Fibroblast of skin of abdomen (primary cell): Measurements from ENCODE around the gene PITX2.

Experiments used
- DNase-seq: peaks from one replicate; pipeline ENCODE4 v3.0.0-alpha.2; 2013

Gene PITX2

DNA sequence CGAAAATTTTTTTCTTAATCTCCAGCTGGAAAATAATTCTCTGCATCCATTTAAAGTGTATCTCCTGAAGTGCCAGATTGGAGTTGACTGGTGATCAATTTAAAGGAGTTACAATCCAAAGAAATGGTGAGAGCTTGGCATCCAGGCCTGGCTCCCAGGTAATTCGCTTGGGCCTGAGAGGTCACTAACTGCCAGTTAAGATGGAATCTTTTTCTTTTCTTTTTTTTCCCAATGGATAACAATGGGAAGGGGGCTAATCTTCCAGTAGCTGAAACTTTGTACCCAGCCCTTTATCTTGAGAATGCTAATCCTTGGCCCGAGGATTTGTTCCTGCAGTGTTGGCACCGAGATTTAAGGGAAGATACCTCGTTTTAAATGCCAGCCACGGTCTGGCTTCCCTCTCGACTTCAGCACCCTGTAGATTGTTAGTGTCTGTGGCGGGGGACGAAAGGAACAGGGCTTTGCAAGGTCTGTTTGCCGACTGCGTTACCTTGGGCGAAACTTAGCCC, 13.3 kb upstream of the PITX2 start:
- no peak for DNase-seq

- no peak for DNase-seq
These were observed 12.4 kb upstream of the PITX2 start for GRCh38 chr4:110635163-110635865.

- DNase-seq, result peak; percentile 36
These were observed 11.7 kb upstream of the PITX2 start for GRCh38 chr4:110634350-110635162.

DNA sequence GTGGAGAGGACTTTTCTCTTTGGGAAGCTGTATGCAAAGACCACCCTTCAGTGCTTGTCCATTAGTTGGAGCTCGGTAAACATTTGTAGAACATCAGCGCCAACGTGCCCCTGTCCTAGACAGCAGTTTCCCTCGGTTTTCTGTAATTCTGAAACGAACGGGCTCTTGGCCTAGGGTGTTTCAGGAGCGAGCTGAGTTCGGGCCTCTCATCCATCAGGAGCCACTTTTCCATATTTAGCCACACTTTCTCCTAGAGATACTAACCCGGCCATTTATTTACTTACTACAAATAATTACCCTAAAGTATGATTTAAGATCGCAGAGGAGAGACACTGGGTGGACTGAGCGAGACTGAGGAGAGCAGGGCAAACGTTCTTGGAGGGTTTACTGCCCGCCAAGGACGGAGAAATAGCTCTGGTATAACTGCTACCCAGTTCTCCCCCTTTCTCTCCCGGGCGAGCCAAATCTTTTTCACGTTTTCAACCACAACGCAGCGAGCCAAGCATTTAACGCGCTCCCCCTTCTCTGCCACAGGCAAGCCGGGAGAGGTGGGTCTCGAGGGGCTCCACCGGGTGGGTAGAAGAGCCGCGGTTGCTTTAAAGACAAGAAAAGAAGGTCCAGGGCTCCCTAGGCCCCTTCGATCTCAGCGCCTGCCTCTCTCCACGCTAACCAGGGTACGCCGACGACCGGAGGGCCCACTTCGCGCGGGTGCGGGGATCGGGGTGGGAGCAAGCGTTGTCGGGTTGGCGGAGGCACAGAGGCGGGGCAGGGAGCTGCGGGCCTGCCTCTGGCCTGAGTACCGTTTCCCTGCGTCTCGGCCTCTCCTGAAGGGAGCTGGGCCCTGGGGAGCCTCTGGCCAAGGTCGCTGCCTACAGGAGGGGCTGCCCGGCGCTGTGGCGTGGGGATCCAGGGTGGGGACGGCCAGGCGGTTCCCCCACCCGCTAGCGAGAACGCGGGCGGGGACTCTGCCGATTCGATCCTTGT, 10.8 kb upstream of the PITX2 start:
- peak; percentile 42 for DNase-seq

DNA sequence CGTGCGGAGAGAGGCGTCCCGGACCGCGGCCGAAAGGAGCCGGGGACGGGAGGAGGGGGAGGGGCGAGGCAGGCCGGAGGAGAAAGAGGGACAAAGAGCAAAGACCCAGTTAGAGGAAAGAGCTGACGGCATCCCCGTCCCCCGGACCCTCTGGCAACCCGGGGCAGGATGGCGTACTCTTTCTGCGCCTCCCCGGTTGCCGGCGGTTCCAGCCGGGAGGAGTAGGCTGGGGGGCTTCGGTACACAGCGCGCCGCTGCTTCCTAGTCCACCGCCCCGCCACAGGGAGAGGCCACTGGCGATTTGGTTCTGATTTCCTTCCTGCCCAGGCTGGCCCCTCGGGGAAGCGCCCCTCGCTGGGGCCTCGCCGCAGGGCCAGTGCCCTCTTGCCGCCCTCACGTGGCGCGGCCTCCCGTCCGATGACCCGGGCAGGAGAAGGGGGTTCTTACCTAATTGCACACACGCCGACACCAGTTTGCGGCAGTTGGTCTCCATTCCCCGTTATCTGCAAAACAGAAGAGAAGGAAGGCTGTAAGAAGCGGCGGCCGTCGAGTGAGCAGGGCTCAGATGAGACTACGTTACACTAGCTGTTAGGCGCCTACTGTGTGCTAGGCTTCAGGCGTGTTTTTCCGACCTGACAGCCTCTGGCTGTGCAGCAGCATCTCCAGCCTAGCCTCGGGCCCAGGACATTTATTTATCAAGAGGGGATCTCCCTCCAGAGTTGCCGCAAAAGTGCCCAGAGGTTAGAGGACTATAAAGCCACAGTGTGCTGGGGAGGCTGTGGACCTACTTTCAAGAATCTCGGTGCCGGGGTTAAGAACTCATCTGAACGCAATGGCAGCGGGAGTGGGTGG, 9.9 kb upstream of the PITX2 start:
- DNase-seq, result no peak

- peak; percentile 93 for DNase-seq
These were observed 9.0 kb upstream of the PITX2 start for GRCh38 chr4:110631584-110632505.

- no peak for DNase-seq
These were observed 8.0 kb upstream of the PITX2 start for GRCh38 chr4:110630688-110631402.

DNA sequence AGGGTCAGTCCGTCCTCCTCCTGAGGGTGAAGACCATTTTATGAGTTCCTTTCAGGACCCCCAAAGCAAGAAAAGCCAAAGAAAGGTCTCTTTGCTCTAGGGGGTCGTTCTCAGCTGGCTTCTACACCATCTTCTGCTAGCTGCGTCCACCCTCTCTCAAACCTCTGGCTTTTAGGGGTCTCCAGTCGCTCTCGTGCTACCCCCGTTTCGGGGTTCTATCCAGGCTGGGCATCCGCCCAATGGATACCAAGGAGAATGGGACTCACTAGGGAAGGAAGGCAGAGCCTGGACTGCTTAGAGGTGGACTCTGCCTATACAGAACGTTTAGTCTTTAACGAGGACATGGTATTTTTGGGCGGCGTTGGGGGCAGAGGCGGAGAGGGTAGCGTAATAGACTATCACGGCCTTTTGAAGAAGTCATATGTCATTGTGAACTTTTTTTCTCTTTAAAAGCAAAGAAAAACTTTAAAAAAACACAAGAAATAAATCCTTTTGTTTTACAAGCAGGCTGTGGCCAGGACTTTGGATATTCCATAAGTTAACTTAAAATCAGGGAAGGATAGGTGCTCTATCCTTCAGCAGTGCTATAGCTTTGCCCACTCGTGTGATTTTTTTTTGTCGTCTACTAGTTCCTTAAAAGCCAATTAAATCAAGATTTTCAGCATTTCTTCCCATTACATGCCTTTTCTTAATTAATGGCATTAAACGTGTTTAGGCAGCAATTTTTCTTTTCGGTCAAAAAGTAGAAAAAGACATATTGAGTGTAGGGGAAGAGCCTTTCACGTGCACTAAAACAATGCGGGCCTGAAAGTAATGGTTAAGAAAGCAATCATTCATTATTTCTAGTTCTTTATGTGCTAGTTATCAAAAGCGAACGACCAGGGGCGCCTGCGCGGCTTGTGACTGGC, 7.2 kb upstream of the PITX2 start:
- no peak for DNase-seq

- no peak for DNase-seq
These were observed 6.4 kb upstream of the PITX2 start for GRCh38 chr4:110629214-110629754.

- no peak for DNase-seq
These were observed 5.9 kb upstream of the PITX2 start for GRCh38 chr4:110628663-110629213.

GRCh38 chr4:110627977-110628662, 5.2 kb upstream of the PITX2 start:
- no peak for DNase-seq

GRCh38 chr4:110626532-110627153, 3.8 kb upstream of the PITX2 start:
- no peak for DNase-seq

DNA sequence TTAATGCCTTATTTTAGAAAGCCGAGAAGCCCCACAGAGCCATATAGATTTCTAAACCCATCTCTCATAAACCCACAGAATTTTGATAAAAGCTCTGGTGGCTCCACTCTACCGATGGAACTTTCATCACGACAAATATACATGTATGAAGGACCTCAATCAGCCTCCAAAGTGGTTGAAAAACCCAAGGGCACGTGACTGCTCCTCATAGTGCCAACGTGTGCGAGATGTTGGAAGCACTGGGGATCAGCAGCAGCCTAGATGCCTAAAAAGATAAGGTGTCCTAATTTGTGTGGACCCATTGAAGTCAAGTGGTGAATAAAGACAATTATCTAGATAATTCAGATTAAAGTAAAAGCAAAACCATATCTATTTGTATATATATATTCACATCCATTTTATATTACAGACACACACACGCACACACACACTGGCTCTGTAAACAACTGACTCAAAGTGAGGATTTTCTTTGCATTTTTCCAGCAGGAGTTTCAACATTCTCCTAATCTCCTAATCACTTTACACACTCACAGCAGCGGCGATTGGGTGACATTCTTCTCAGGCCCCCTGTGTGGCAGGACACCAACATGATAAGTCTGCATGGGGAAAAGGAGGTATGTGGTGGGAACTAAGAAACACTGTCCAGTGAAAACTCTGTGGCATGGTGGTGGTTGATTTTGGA, 2.8 kb upstream of the PITX2 start:
- no peak for DNase-seq

- DNase-seq, result no peak
These were observed 2.1 kb upstream of the PITX2 start for GRCh38 chr4:110624904-110625494.

GRCh38 chr4:110624398-110624780, 1.5 kb upstream of the PITX2 start:
- DNase-seq, result no peak
